Neural cell (in vitro differentiated cells): ENCODE data around the gene USP53. TPM values are rescaled to one million over a fixed set of nuclear protein-coding genes. Genes with fewer than 3 reads are reported as not detected.

Source experiments
- H2AFZ ChIP-seq: fragments of 200-600, 300-800 bp; sonication (generic), shearing (Covaris generic); 2 replicates; pipeline ENCODE4 v1.6.0; 2014; ENCODE audit warnings: low read depth, mild to moderate bottlenecking, antibody characterized with exemption, low read length, moderate library complexity
- H3F3A ChIP-seq: fragments of 200-600 bp; shearing (Covaris generic); 2 replicates; pipeline ENCODE4 v1.6.1; 2016; ENCODE audit warnings: mild to moderate bottlenecking, moderate library complexity, mixed read lengths, antibody characterized with exemption, low read length; ENCODE audit not compliant: insufficient read depth, poor library complexity, severe bottlenecking
- H3K27ac ChIP-seq: fragments of 200-600, 300-800 bp; sonication (generic), shearing (Covaris generic); 2 replicates; pipeline ENCODE4 v1.5.1; 2014; ENCODE audit warnings: mild to moderate bottlenecking, low read length, moderate library complexity
- H3K27me3 ChIP-seq: fragments of 300-800, 200-600 bp; sonication (generic), shearing (Covaris generic); 2 replicates; pipeline ENCODE4 v1.6.0; 2014; ENCODE audit warnings: mild to moderate bottlenecking, low read depth, low read length, moderate library complexity; ENCODE audit not compliant: insufficient read depth
- H3K36me3 ChIP-seq: fragments of 300-800, 200-600 bp; sonication (generic), shearing (Covaris generic); 2 replicates; pipeline ENCODE4 v1.5.1; 2014; ENCODE audit warnings: mild to moderate bottlenecking, antibody characterized with exemption, low read length, moderate library complexity; ENCODE audit not compliant: insufficient read depth
- H3K4me2 ChIP-seq: fragments of 300-800, 200-600 bp; sonication (generic), shearing (Covaris generic); 2 replicates; pipeline ENCODE4 v1.6.0; 2014; ENCODE audit warnings: mild to moderate bottlenecking, low read length
- H3K4me3 ChIP-seq: fragments of 300-800, 200-600 bp; sonication (generic), shearing (Covaris generic); 2 replicates; pipeline ENCODE4 v1.5.1; 2014; ENCODE audit warnings: mild to moderate bottlenecking, low read length, moderate library complexity
- H3K79me2 ChIP-seq: fragments of 200-600 bp; shearing (Covaris generic); replicated peaks from 2 replicates; pipeline ENCODE4 v1.6.0; 2014; ENCODE audit warnings: mild to moderate bottlenecking, low read length, moderate library complexity; ENCODE audit not compliant: insufficient read depth
- H3K9ac ChIP-seq: fragments of 300-800, 200-600 bp; sonication (generic), shearing (Covaris generic); 2 replicates; pipeline ENCODE4 v1.6.1; 2016; ENCODE audit warnings: mild to moderate bottlenecking, low read length, mixed read lengths
- H3K9me2 ChIP-seq: fragments of 200-600 bp; shearing (Covaris generic); 2 replicates; pipeline ENCODE4 v1.6.1; 2016; ENCODE audit warnings: mild to moderate bottlenecking, low read length, mixed read lengths; ENCODE audit not compliant: insufficient read depth
- H3K9me3 ChIP-seq: fragments of 200-600, 300-800 bp; sonication (generic), shearing (Covaris generic); 2 replicates; pipeline ENCODE4 v1.6.1; 2016; ENCODE audit warnings: mild to moderate bottlenecking, mixed run types, low read length, moderate library complexity, mixed read lengths
- H4K20me1 ChIP-seq: fragments of 200-600 bp; shearing (Covaris generic); 2 replicates; pipeline ENCODE4 v1.6.1; 2016; ENCODE audit warnings: mild to moderate bottlenecking, mixed run types; ENCODE audit not compliant: insufficient read depth
- CTCF ChIP-seq: fragments of 450-650 bp; IDR thresholded peaks from 2 replicates; pipeline ENCODE4 v1.5.1; 2014; ENCODE audit warnings: antibody characterized with exemption, mild to moderate bottlenecking, moderate library complexity; ENCODE audit not compliant: poor library complexity, severe bottlenecking
- EP300 ChIP-seq: fragments of 450-650 bp; conservative IDR thresholded peaks from 2 replicates; pipeline ENCODE4 v1.6.1; 2014; ENCODE audit warnings: antibody characterized with exemption, mild to moderate bottlenecking, moderate library complexity; ENCODE audit not compliant: poor library complexity, severe bottlenecking
- EZH2 ChIP-seq: fragments of 200-600, 300-800 bp; shearing (Covaris generic), sonication (generic); IDR thresholded peaks from 2 replicates; pipeline ENCODE4 v1.6.1; 2014; ENCODE audit warnings: antibody characterized with exemption, low read length, borderline replicate concordance, mild to moderate bottlenecking; ENCODE audit not compliant: insufficient read depth, poor library complexity, severe bottlenecking
- MXI1 ChIP-seq: fragments of 450-650 bp; conservative IDR thresholded peaks from 2 replicates; pipeline ENCODE4 v1.6.1; 2014; ENCODE audit warnings: antibody characterized with exemption, mild to moderate bottlenecking; ENCODE audit not compliant: poor library complexity, severe bottlenecking
- POLR2AphosphoS5 ChIP-seq: IDR thresholded peaks from 2 replicates; pipeline ENCODE4 v1.6.1; 2012
- RAD21 ChIP-seq: fragments of 450-650 bp; conservative IDR thresholded peaks from 2 replicates; pipeline ENCODE4 v1.6.1; 2014; ENCODE audit warnings: antibody characterized with exemption, mild to moderate bottlenecking, moderate library complexity
- REST ChIP-seq: IDR thresholded peaks from 2 replicates; pipeline ENCODE4 v1.6.1; 2012; ENCODE audit warnings: borderline replicate concordance
- polyA plus RNA-seq: library from polyadenylated mRNA; depleted of rRNA; stranded (reverse); fragments of >200 nt; gene quantifications from 2 replicates; pipeline ENCODE4 v1.2.3, GENCODE V29; 2014

The USP53 gene
- polyA plus RNA-seq, 1 donor from 2014 or later, result 5.0 TPM

GRCh38 chr4:119218093-119218492, 5.6 kb downstream of the USP53 start:
- H4K20me1 ChIP-seq, result no peaks in the 10 kb centered on the region
- H3K9ac ChIP-seq, result no peak overlapping the region
- no peak overlapping the region for H3K4me3 ChIP-seq
- no peak overlapping the region for H3K4me2 ChIP-seq
- no peaks in the 10 kb centered on the region for H3F3A ChIP-seq
- no peak overlapping the region for H2AFZ ChIP-seq
- H3K9me2 ChIP-seq, result no peaks in the 10 kb centered on the region
- H3K27me3 ChIP-seq, result no peaks in the 10 kb centered on the region
- no peaks in the 10 kb centered on the region for H3K79me2 ChIP-seq
- H3K27ac ChIP-seq, result no peak overlapping the region
- H3K36me3 ChIP-seq, result no peaks in the 10 kb centered on the region
- H3K9me3 ChIP-seq, result no peaks in the 10 kb centered on the region
- TF ChIP-seq RAD21, result no peak

GRCh38 chr4:119221412-119221811, 8.9 kb downstream of the USP53 start:
- Histone ChIP-seq H2AFZ (no peak overlapping the region), H3K79me2 (no peaks in the 10 kb centered on the region), H3F3A (no peaks in the 10 kb centered on the region), H3K27me3 (no peaks in the 10 kb centered on the region), H3K36me3 (no peaks in the 10 kb centered on the region), H3K9ac (no peak overlapping the region), H4K20me1 (no peaks in the 10 kb centered on the region), H3K4me2 (no peak overlapping the region), H3K27ac (no peak overlapping the region), H3K9me2 (no peaks in the 10 kb centered on the region), H3K4me3 (no peak overlapping the region), H3K9me3 (no peaks in the 10 kb centered on the region)
- no peak for TF ChIP-seq CTCF
- TF ChIP-seq EP300, result no peak

- Histone ChIP-seq H3K27me3 (no peaks in the 10 kb centered on the region), H3K9ac (no peak overlapping the region), H3F3A (no peaks in the 10 kb centered on the region), H3K4me3 (no peak overlapping the region), H3K36me3 (no peaks in the 10 kb centered on the region), H3K27ac (no peak overlapping the region), H3K9me3 (no peaks in the 10 kb centered on the region), H2AFZ (no peak overlapping the region), H3K9me2 (no peaks in the 10 kb centered on the region), H3K4me2 (no peak overlapping the region), H3K79me2 (no peaks in the 10 kb centered on the region), H4K20me1 (no peaks in the 10 kb centered on the region)
- TF ChIP-seq EP300 (no peak), POLR2AphosphoS5 (no peak), MXI1 (no peak), REST (no peak), EZH2 (no peak), CTCF (no peak)
Measured at GRCh38 chr4:119227690-119228089, 15.2 kb downstream of the USP53 start.
